Loucy (cell line): ENCODE data around the gene ABCA10.

Experiments used
- H2AFZ ChIP-seq: fragments of 200-600 bp; sonication (generic); 2 replicates; pipeline ENCODE4 v1.6.0; 2016; ENCODE audit warnings: antibody characterized with exemption, mild to moderate bottlenecking, low read length, moderate library complexity
- H3F3A ChIP-seq: fragments of 200-600 bp; 2 replicates; pipeline ENCODE4 v1.6.0; 2016; ENCODE audit warnings: antibody characterized with exemption, low read depth, mild to moderate bottlenecking
- H3K27me3 ChIP-seq: fragments of 200-600 bp; sonication (generic); 2 replicates; pipeline ENCODE4 v1.6.1; 2014; ENCODE audit warnings: low read length, mild to moderate bottlenecking; ENCODE audit not compliant: insufficient read depth, poor library complexity, severe bottlenecking
- H3K36me3 ChIP-seq: fragments of 200-600 bp; sonication (generic); 2 replicates; pipeline ENCODE4 v1.6.1; 2016; ENCODE audit warnings: low read length; ENCODE audit not compliant: insufficient read depth
- H3K4me1 ChIP-seq: fragments of 200-600 bp; sonication (generic); 2 replicates; pipeline ENCODE4 v1.5.1; 2014; ENCODE audit warnings: low read length, mild to moderate bottlenecking; ENCODE audit not compliant: insufficient read depth, poor library complexity, severe bottlenecking
- H3K4me2 ChIP-seq: fragments of 200-600 bp; sonication (generic); 2 replicates; pipeline ENCODE4 v1.6.0; 2014; ENCODE audit warnings: antibody characterized with exemption, low read length, low read depth, mild to moderate bottlenecking; ENCODE audit not compliant: poor library complexity, severe bottlenecking
- H3K4me3 ChIP-seq: fragments of 200-600 bp; sonication (generic); 2 replicates; pipeline ENCODE4 v1.5.1; 2014; ENCODE audit warnings: low read length, mild to moderate bottlenecking, mixed read lengths; ENCODE audit not compliant: poor library complexity, severe bottlenecking
- H3K79me2 ChIP-seq: fragments of 200-600 bp; sonication (generic); 2 replicates; pipeline ENCODE4 v1.6.1; 2014; ENCODE audit warnings: low read length; ENCODE audit not compliant: insufficient read depth
- H3K9ac ChIP-seq: fragments of 200-600 bp; sonication (generic); 2 replicates; pipeline ENCODE4 v1.6.0; 2014; ENCODE audit warnings: mild to moderate bottlenecking, low read depth, low read length, moderate library complexity; ENCODE audit not compliant: poor library complexity, severe bottlenecking
- H3K9me2 ChIP-seq: fragments of 200-600 bp; sonication (generic); replicated peaks from 2 replicates; pipeline ENCODE4 v1.6.1; 2016; ENCODE audit warnings: low read depth, low read length, mixed read lengths
- H3K9me3 ChIP-seq: fragments of 200-600 bp; sonication (generic); 2 replicates; pipeline ENCODE4 v1.6.1; 2014; ENCODE audit warnings: mild to moderate bottlenecking, antibody characterized with exemption, low read length, low read depth; ENCODE audit not compliant: insufficient read depth
- H4K20me1 ChIP-seq: fragments of 200-600 bp; sonication (generic); 2 replicates; pipeline ENCODE4 v1.6.0; 2014; ENCODE audit warnings: antibody characterized with exemption, low read length, mild to moderate bottlenecking; ENCODE audit not compliant: insufficient read depth, poor library complexity, severe bottlenecking
- EZH2phosphoT487 ChIP-seq: fragments of 200-600 bp; IDR thresholded peaks from 2 replicates; pipeline ENCODE4 v1.6.1; 2018; ENCODE audit warnings: antibody characterized with exemption, mild to moderate bottlenecking, moderate library complexity, borderline replicate concordance
- TF ChIP-seq, protein P1 (sequence below): fragments of 200-600 bp; sonication (generic); conservative IDR thresholded peaks from 2 replicates; pipeline ENCODE4 v1.5.1; 2014; ENCODE audit warnings: mild to moderate bottlenecking, antibody characterized with exemption, low read length

The ABCA10 gene

DNA sequence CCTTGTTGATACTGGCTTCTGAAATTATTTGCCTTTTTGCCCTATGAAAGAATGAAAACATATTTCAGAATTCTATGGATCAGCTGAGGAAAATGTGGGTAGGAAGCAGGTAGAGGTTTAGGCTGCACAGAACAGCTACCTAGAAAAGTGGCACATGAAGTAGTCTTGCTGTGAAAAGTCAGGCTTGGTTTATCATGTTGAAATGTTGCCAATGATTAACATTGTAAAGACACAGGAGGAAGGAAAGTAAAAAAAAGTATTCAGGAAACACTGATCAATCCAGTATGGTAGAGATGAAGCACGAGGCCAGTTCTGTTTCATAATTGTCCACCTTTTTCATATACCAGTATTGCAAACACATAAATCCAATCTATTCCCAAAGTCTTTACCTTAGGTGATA is 116.8 kb downstream of the ABCA10 start:
- H2AFZ ChIP-seq: no peak overlapping the region

DNA sequence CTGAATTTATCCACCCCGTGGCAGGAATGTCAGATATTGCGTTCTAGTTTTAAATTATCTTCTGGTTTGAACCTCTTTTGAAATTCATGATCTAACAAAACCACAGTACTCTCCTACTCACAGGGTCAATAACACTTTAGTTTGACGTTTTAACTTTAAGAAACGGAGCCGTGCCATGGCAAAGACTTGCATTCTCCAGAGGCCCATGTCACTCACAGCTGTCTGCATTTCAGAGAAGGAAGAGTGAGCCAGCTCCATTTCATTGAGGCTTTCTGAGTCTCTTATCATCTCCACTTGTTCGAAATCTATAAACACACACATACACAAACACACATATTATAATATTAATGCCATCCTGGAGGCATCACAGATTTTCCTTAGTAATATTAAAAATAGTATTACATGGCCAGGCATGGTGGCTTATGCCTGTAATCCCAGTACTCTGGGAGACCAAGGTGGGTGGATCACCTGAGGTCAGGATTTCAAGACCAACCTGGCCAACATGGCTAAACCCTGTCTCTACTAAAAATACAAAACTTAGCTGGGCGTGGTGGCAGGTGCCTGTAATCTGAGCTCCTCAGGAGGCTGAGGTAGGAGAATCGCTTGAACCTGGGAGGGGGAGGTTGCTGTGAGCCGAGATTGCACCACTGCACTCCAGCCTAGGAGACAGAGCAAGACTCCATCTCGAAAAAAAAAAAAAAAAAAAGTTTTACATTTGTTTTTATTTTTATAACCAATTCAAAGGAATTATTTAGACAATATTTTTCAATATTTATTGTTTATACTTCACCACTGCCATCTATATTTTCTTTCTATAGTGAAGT is 122.5 kb downstream of the ABCA10 start:
- H4K20me1 ChIP-seq: no peaks in the 10 kb centered on the region
- H3F3A ChIP-seq: no peaks in the 10 kb centered on the region
- no peak overlapping the region for H3K4me3 ChIP-seq
- H3K79me2 ChIP-seq: no peaks in the 10 kb centered on the region
- H3K9me3 ChIP-seq: no peaks in the 10 kb centered on the region
- no peak overlapping the region for H2AFZ ChIP-seq
- H3K27me3 ChIP-seq: no peaks in the 10 kb centered on the region
- no peaks in the 10 kb centered on the region for H3K9me2 ChIP-seq
- no peak overlapping the region for H3K9ac ChIP-seq
- H3K36me3 ChIP-seq: no peaks in the 10 kb centered on the region
- no peak overlapping the region for H3K4me2 ChIP-seq
- TF ChIP-seq, protein P1, sequence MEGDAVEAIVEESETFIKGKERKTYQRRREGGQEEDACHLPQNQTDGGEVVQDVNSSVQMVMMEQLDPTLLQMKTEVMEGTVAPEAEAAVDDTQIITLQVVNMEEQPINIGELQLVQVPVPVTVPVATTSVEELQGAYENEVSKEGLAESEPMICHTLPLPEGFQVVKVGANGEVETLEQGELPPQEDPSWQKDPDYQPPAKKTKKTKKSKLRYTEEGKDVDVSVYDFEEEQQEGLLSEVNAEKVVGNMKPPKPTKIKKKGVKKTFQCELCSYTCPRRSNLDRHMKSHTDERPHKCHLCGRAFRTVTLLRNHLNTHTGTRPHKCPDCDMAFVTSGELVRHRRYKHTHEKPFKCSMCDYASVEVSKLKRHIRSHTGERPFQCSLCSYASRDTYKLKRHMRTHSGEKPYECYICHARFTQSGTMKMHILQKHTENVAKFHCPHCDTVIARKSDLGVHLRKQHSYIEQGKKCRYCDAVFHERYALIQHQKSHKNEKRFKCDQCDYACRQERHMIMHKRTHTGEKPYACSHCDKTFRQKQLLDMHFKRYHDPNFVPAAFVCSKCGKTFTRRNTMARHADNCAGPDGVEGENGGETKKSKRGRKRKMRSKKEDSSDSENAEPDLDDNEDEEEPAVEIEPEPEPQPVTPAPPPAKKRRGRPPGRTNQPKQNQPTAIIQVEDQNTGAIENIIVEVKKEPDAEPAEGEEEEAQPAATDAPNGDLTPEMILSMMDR: no peak
- no peak for TF ChIP-seq EZH2phosphoT487
- no peaks in the 10 kb centered on the region for H3K4me1 ChIP-seq

More for the DNA sequence above, 116.8 kb downstream of the ABCA10 start:
- H3F3A ChIP-seq: no peaks in the 10 kb centered on the region
- H3K79me2 ChIP-seq: no peaks in the 10 kb centered on the region
- no peak overlapping the region for H3K4me3 ChIP-seq
- H3K4me1 ChIP-seq: no peaks in the 10 kb centered on the region
- no peak overlapping the region for H3K9ac ChIP-seq
- no peaks in the 10 kb centered on the region for H3K27me3 ChIP-seq
- no peaks in the 10 kb centered on the region for H3K9me3 ChIP-seq
- no peaks in the 10 kb centered on the region for H3K36me3 ChIP-seq
- H3K4me2 ChIP-seq: no peak overlapping the region
- H4K20me1 ChIP-seq: no peaks in the 10 kb centered on the region
- no peak for TF ChIP-seq EZH2phosphoT487
- TF ChIP-seq, protein P1: no peak
- H3K9me2 ChIP-seq: no peaks in the 10 kb centered on the region

DNA sequence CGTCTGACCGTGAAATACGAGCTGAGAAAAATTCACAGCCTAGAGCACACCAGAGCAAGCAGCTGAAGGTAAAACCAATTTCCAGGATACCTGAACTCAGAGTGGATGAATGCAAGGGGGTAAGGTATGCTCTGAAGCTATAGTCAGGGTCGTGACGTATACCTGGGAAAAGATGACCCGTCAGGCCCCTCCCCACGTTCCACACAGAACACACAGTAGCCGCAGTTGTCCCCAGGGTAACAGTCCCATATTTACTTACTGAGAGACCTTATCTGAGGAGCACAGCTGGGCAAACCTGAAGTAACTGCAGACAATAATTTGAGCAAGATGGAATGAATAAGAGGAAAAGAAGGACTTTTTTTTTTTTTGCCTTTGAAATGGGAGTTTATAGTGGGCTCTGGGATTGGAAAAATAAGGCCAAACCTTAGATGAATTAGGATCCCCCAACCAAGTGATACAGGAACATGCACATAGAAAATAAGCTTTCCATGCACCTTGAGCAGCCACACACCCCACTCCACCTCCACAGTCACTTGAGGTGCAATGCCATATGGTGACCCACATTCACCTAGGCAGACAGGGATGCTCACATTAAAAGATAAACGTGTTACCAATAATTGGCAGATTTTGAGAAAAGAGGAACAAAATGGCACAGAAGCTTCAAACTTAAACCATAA is 124.9 kb downstream of the ABCA10 start:
- Histone ChIP-seq H3K36me3 (no peaks in the 10 kb centered on the region), H2AFZ (no peak overlapping the region), H3K27me3 (no peaks in the 10 kb centered on the region), H3K4me1 (no peaks in the 10 kb centered on the region), H3K9me3 (no peaks in the 10 kb centered on the region), H3K9ac (no peak overlapping the region), H3K4me2 (no peak overlapping the region), H3K79me2 (no peaks in the 10 kb centered on the region), H3K9me2 (no peaks in the 10 kb centered on the region), H4K20me1 (no peaks in the 10 kb centered on the region), H3F3A (no peaks in the 10 kb centered on the region), H3K4me3 (no peak overlapping the region)
- TF ChIP-seq EZH2phosphoT487: no peak
- TF ChIP-seq, protein P1: no peak
